Spleen (tissue), 11 donors: ENCODE measurements around the gene GOPC. TPM values are rescaled to one million over a fixed set of nuclear protein-coding genes. Genes with fewer than 3 reads are reported as not detected.

ENCODE experiments used
- DNase-seq: peaks from one replicate; pipeline ENCODE4 v3.0.0-alpha.2; 2020
- H3K27ac ChIP-seq, 8 donors: fragments of 200-600 bp; sonication (generic) in 7 of 8; 1 replicate in 4 of 8; 2 replicates in 4 of 8; pipeline versions ENCODE4 v1.5.0 to v1.8.0; 2016 to 2021; ENCODE audit warnings: inconsistent platforms in 4 of 8, mild to moderate bottlenecking in 4 of 8, moderate library complexity in 1 of 8
- H3K27me3 ChIP-seq, 7 donors: fragments of 200-600 bp; sonication (generic) in 6 of 7; replicated peaks in 1 of 7; 1 replicate in 4 of 7; 2 replicates in 3 of 7; pipeline versions ENCODE4 v1.5.0 to v1.8.0; 2016 to 2021; ENCODE audit warnings: inconsistent platforms in 3 of 7, mild to moderate bottlenecking in 1 of 7
- H3K36me3 ChIP-seq, 6 donors: fragments of 200-600 bp; sonication (generic) in 5 of 6; 1 replicate in 4 of 6; 2 replicates in 2 of 6; pipeline versions ENCODE4 v1.5.0 to v1.8.0; 2016 to 2021; ENCODE audit warnings: inconsistent platforms in 2 of 6
- H3K4me1 ChIP-seq, 6 donors: fragments of 200-600 bp; sonication (generic) in 5 of 6; 1 replicate in 3 of 6; 2 replicates in 3 of 6; pipeline versions ENCODE4 v1.5.0 to v1.8.0; 2016 to 2021; ENCODE audit warnings: inconsistent platforms in 3 of 6
- H3K4me3 ChIP-seq, 8 donors: fragments of 200-600 bp; sonication (generic) in 7 of 8; 1 replicate in 4 of 8; 2 replicates in 4 of 8; pipeline versions ENCODE4 v1.5.0 to v1.8.0; 2016 to 2021; ENCODE audit warnings: inconsistent platforms in 4 of 8, mild to moderate bottlenecking in 4 of 8, moderate library complexity in 2 of 8
- H3K9me3 ChIP-seq, 8 donors: fragments of 200-600 bp; sonication (generic) in 7 of 8; 1 replicate in 4 of 8; 2 replicates in 4 of 8; pipeline versions ENCODE4 v1.5.0 to v1.8.0; 2016 to 2021; ENCODE audit warnings: inconsistent platforms in 4 of 8
- CTCF ChIP-seq, 11 experiments: fragments of 200-600 bp in 7 of 11; fragments of 450-650 bp in 4 of 11; sonication (generic) in 4 of 11; IDR thresholded peaks in 8 of 11; conservative IDR thresholded peaks in 3 of 11; 1 replicate in 7 of 11; 2 replicates in 4 of 11; pipeline versions ENCODE4 v1.4.0 to v1.8.0; 2016 to 2021; ENCODE audit warnings: antibody characterized with exemption in 11 of 11, inconsistent platforms in 4 of 11, mild to moderate bottlenecking in 1 of 11
- POLR2A ChIP-seq, 3 donors: fragments of 450-650 bp; IDR thresholded peaks; one replicate each; pipeline ENCODE4 v1.5.1; 2017; ENCODE audit warnings: antibody characterized with exemption in 3 of 3, mild to moderate bottlenecking in 1 of 3
- POLR2AphosphoS5 ChIP-seq, 3 donors: sonication (generic); formaldehyde crosslinking; IDR thresholded peaks; one replicate each; pipeline ENCODE4 v1.5.1; 2017; ENCODE audit warnings: antibody characterized with exemption in 3 of 3
- WGBS, 5 donors: extraction: QIAGEN DNeasy Blood & Tissue Kit in 3 of 5; methylation state at CpG; one replicate each; pipeline versions ENCODE4 v1.1.5 to v1.1.7; 2013 to 2018; 5-methylcytosine and 5-hydroxymethylcytosine counted together
- intact Hi-C: fragments of 100-400 bp; cut with DNase I; formaldehyde crosslinking; loops from one replicate; pipeline ENCODE4 v1.15.0; 2023; ENCODE audit warnings: low total_unique reads
- polyA plus RNA-seq, 3 donors: library from polyadenylated mRNA; stranded (reverse); fragments of 200-250 nt; gene quantifications; one replicate each; pipeline ENCODE4 v1.2.1, GENCODE V29; 2013
- total RNA-seq, 7 donors: library from RNA; depleted of rRNA in 3 of 7; stranded (reverse); fragments of >200 nt in 3 of 7; fragmentation: NEBNext Ultra II Directional in 4 of 7; extraction: Animal tissue kit (Norgen Biotek cat#: 25700) in 4 of 7; gene quantifications; one replicate each; pipeline versions ENCODE4 v1.1.0 to v1.2.1, GENCODE V29; 2016 to 2021
- donor health status: healthy with polysubstance abuse.
- donor health status: DM: no; HTN: no; CAD: no; lungs with moderate emphysema.
- donor health status: DM: no; HTN: no; CAD: no.
- donor health status: Bipolar disorder and iron deficiency.
- donor health status: healthy.
- donor health status: DM: no; HTN: no; CAD: no.
- donor health status: DM: yes; HTN: yes; CAD: no.

Gene GOPC
- total and polyA plus RNA-seq, 10 donors, result 13.5 to 26.7 (median 21.8) TPM

GRCh38 chr6:117613920-117614560, 11.7 kb upstream of the GOPC start:
- TF ChIP-seq POLR2AphosphoS5 (IDR thresholded peaks at IDR 0.05) (no peak), POLR2A (IDR thresholded peaks at IDR 0.05) (no peak), CTCF (IDR thresholded peaks at IDR 0.05 in 8 of 11, conservative IDR thresholded peaks at IDR 0.05 in 3 of 11) (no peak)
- intact Hi-C loops, result no loop called here
- Histone ChIP-seq H3K9me3 (no peaks in the 10 kb centered on the region), H3K27ac (no peak overlapping the region), H3K4me3 (no peak overlapping the region), H3K36me3 (no peaks in the 10 kb centered on the region), H3K4me1 (peaks cover 0 to 4% (median 0%) of the 10 kb centered on the region in 6 donors), H3K27me3 (peaks cover 0 to 4% (median 0%) of the 10 kb centered on the region in 7 donors)
- 61 to 70% (median 68%) methylated on average over 4 of the region's 4 CpGs for WGBS, 5 donors
- no peak for DNase-seq

DNA sequence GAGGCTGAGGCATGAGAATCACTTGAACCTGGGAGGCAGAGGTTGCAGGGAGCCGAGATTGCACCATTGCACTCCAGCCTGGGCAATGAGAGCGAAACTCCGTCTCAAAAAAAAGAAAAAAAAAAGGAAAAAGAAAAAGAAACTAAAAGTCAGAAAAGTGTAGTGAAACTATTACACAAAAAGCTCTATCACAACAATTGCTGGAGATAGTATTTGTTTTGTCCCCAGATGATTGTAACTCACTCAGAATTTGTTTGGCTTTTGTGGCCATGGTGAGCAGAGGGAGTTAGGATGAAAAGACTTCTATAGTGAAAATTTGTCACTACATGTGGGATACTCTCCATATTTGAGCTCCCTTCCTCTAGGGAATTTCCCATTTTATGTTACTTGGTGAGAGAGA, 5.2 kb upstream of the GOPC start:
- Histone ChIP-seq H3K4me1 (peaks cover 0 to 14% (median 6%) of the 10 kb centered on the region in 6 donors), H3K27me3 (peaks cover 0 to 4% (median 0%) of the 10 kb centered on the region in 7 donors), H3K27ac (no peak overlapping the region), H3K4me3 (no peak overlapping the region), H3K9me3 (no peaks in the 10 kb centered on the region), H3K36me3 (no peaks in the 10 kb centered on the region)
- intact Hi-C loops, result loop anchor here (5.0 kb wide), 1 partner anchor 155 kb away; no protein-coding TSS in a partner anchor
- TF ChIP-seq POLR2A (IDR thresholded peaks at IDR 0.05) (no peak), CTCF (IDR thresholded peaks at IDR 0.05 in 8 of 11, conservative IDR thresholded peaks at IDR 0.05 in 3 of 11) (no peak), POLR2AphosphoS5 (IDR thresholded peaks at IDR 0.05) (no peak)
- no peak for DNase-seq
- 58 to 72% (median 61%) methylated on average over 3 of the region's 3 CpGs for WGBS, 5 donors

GRCh38 chr6:117605169-117605826, 3.0 kb upstream of the GOPC start:
- no peaks in the 10 kb centered on the region for H3K36me3 ChIP-seq
- DNase-seq, result no peak
- H3K9me3 ChIP-seq, result no peaks in the 10 kb centered on the region
- H3K4me1 ChIP-seq, result peaks cover 8 to 30% (median 18%) of the 10 kb centered on the region in 6 donors
- no peak overlapping the region for H3K27ac ChIP-seq
- H3K27me3 ChIP-seq, result peaks cover 0 to 4% (median 0%) of the 10 kb centered on the region in 7 donors
- 28 to 31% (median 30%) methylated on average over 7 of the region's 7 CpGs for WGBS, 5 donors
- no peak for TF ChIP-seq POLR2A (IDR thresholded peaks at IDR 0.05)
- peak; percentile 8 to 74 (median 61) for TF ChIP-seq CTCF (IDR thresholded peaks at IDR 0.05 in 8 of 11, conservative IDR thresholded peaks at IDR 0.05 in 3 of 11)
- no peak for TF ChIP-seq POLR2AphosphoS5 (IDR thresholded peaks at IDR 0.05)
- H3K4me3 ChIP-seq, result no peak overlapping the region
- intact Hi-C loops, result loop anchor here (5.0 kb wide), 1 partner anchor 153 kb away; no protein-coding TSS in a partner anchor

- no peak for DNase-seq
- H3K4me3 ChIP-seq, result no peak overlapping the region
- WGBS, 5 donors, result 90 to 96% (median 92%) methylated on average over 2 of the region's 2 CpGs
- H3K27me3 ChIP-seq, result no peaks in the 10 kb centered on the region
- intact Hi-C loops, result no loop called here
- no peak overlapping the region for H3K27ac ChIP-seq
- H3K9me3 ChIP-seq, result no peaks in the 10 kb centered on the region
- H3K4me1 ChIP-seq, result peaks cover 15 to 45% (median 33%) of the 10 kb centered on the region in 6 donors
- no peak for TF ChIP-seq POLR2AphosphoS5 (IDR thresholded peaks at IDR 0.05)
- no peak for TF ChIP-seq CTCF (IDR thresholded peaks at IDR 0.05 in 8 of 11, conservative IDR thresholded peaks at IDR 0.05 in 3 of 11)
- no peak for TF ChIP-seq POLR2A (IDR thresholded peaks at IDR 0.05)
- H3K36me3 ChIP-seq, result peaks cover 0 to under 1% (median 0%) of the 10 kb centered on the region in 6 donors
These were observed 1.5 kb upstream of the GOPC start for GRCh38 chr6:117603821-117604220.
